GM19043 (cell line): ENCODE data around the gene GHRH.

Experiments used
- ATAC-seq: cut with Tn5 transposase; IDR thresholded peaks from one replicate; pipeline ENCODE4 v1.9.1; 2021; ENCODE audit warnings: low read depth; ENCODE audit not compliant: unreplicated experiment

GHRH gene

GRCh38 chr20:37265152-37265551 is 3.5 kb upstream of the GHRH start:
- ATAC-seq = no peak

- no peak for ATAC-seq
Measured at GRCh38 chr20:37263686-37264085, 2.1 kb upstream of the GHRH start.

- no peak for ATAC-seq
Measured at GRCh38 chr20:37262505-37262904, 891 bp upstream of the GHRH start.

- ATAC-seq = no peak
Measured at GRCh38 chr20:37260923-37261322, 691 bp downstream of the GHRH start.

GRCh38 chr20:37259865-37260264 is 1.7 kb downstream of the GHRH start:
- ATAC-seq = no peak

- ATAC-seq = no peak
Measured at GRCh38 chr20:37259031-37259430, 2.6 kb downstream of the GHRH start.

GRCh38 chr20:37257988-37258387 is 3.6 kb downstream of the GHRH start:
- no peak for ATAC-seq

GRCh38 chr20:37257530-37257929 is 4.1 kb downstream of the GHRH start:
- ATAC-seq = no peak

GRCh38 chr20:37256286-37256685 is 5.3 kb downstream of the GHRH start:
- ATAC-seq = no peak

- ATAC-seq = no peak
Measured at GRCh38 chr20:37254114-37254878, 7.3 kb downstream of the GHRH start.

GRCh38 chr20:37253087-37253486 is 8.5 kb downstream of the GHRH start:
- no peak for ATAC-seq

- no peak for ATAC-seq
Measured at GRCh38 chr20:37251825-37252477, 9.7 kb downstream of the GHRH start.

- ATAC-seq = no peak
Measured at GRCh38 chr20:37249304-37249703, 12.3 kb downstream of the GHRH start.

GRCh38 chr20:37247547-37247946 is 14.1 kb downstream of the GHRH start:
- no peak for ATAC-seq

- ATAC-seq = no peak
Measured at GRCh38 chr20:37246736-37247135, 14.9 kb downstream of the GHRH start.

- ATAC-seq = no peak
Measured at GRCh38 chr20:37245216-37246150, 16.1 kb downstream of the GHRH start.

GRCh38 chr20:37244572-37244957 is 17.0 kb downstream of the GHRH start:
- no peak for ATAC-seq

GRCh38 chr20:37243937-37244571 is 17.6 kb downstream of the GHRH start:
- no peak for ATAC-seq

GRCh38 chr20:37243076-37243936 is 18.3 kb downstream of the GHRH start:
- no peak for ATAC-seq

GRCh38 chr20:37242503-37242902 is 19.1 kb downstream of the GHRH start:
- ATAC-seq = no peak
